Endothelial cell of umbilical vein (primary cell): ENCODE data around the gene CD38. TPM values are rescaled to one million over a fixed set of nuclear protein-coding genes. Genes with fewer than 3 reads are reported as not detected.

ENCODE experiments used
- BruUV-seq: library from RNA; stranded (reverse); fragments of 400-500 nt; replicated peaks from 2 replicates; lab custom pipeline; 2021; lab: Mats Ljungman, UMichigan
- CTCF ChIA-PET: fragments of 300-600, 350-600 bp; sonication (Branson Sonifier 250); formaldehyde crosslinking; loops from one replicate; lab custom pipeline; 2021; ENCODE audit warnings: antibody characterized with exemption, inconsistent platforms; lab: Charles Lee
- POLR2A ChIA-PET: fragments of 300-600, 350-600 bp; sonication (Branson Sonifier 250); formaldehyde crosslinking; loops from one replicate; lab custom pipeline; 2021; ENCODE audit warnings: antibody characterized with exemption, inconsistent platforms; lab: Charles Lee
- DNase-seq: peaks from one replicate; pipeline ENCODE4 v3.0.0-alpha.2; 2011; ENCODE audit warnings: low read depth, low spot score
- FAIRE-seq: peaks from 2 replicates; lab custom pipeline; 2011; peaks lifted over from hg19 to GRCh38; lab: Jason Lieb, UNC
- H2AFZ ChIP-seq: 2 replicates; pipeline ENCODE4 v1.6.0; 2012; ENCODE audit warnings: low read depth, low read length, control low read depth, inconsistent platforms
- H3K27ac ChIP-seq: 2 replicates; pipeline ENCODE4 v1.5.1; 2011; ENCODE audit warnings: low read depth, mild to moderate bottlenecking, control low read depth, low read length, moderate library complexity; ENCODE audit not compliant: insufficient read depth
- H3K27me3 ChIP-seq, 2 experiments: 2 replicates each; pipeline versions ENCODE4 v1.6.0 to v1.6.1; 2011; ENCODE audit warnings: low read length in 2 of 2, mixed read lengths in 1 of 2; ENCODE audit not compliant: control insufficient read depth in 2 of 2, insufficient read depth in 2 of 2
- H3K36me3 ChIP-seq, 2 experiments: 2 replicates in 1 of 2; 3 replicates in 1 of 2; pipeline ENCODE4 v1.5.1; 2011; ENCODE audit warnings: low read length in 2 of 2, mild to moderate bottlenecking in 1 of 2, moderate library complexity in 1 of 2; ENCODE audit not compliant: control insufficient read depth in 2 of 2, insufficient read depth in 2 of 2; ENCODE audit errors: extremely low read depth in 1 of 2
- H3K4me1 ChIP-seq: 3 replicates; pipeline ENCODE4 v1.5.1; 2011; ENCODE audit warnings: mild to moderate bottlenecking, low read length; ENCODE audit not compliant: control insufficient read depth, insufficient read depth; ENCODE audit errors: extremely low read depth
- H3K4me2 ChIP-seq: 2 replicates; pipeline ENCODE4 v1.6.1; 2011; ENCODE audit warnings: low read length, control low read depth, mixed read lengths; ENCODE audit not compliant: insufficient read depth
- H3K4me3 ChIP-seq, 3 experiments: fragments of 200-600 bp in 1 of 3; sonication (generic), shearing (Covaris generic) in 1 of 3; replicated peaks in 1 of 3; 2 replicates each; pipeline ENCODE4 v1.5.1; 2011 to 2016; ENCODE audit warnings: control low read depth in 3 of 3, low read length in 3 of 3, mild to moderate bottlenecking in 2 of 3, inconsistent platforms in 1 of 3, low read depth in 1 of 3, moderate library complexity in 1 of 3; ENCODE audit not compliant: insufficient read depth in 1 of 3
- H3K79me2 ChIP-seq: 2 replicates; pipeline ENCODE4 v1.6.0; 2012; ENCODE audit warnings: low read length, inconsistent platforms; ENCODE audit not compliant: control insufficient read depth, insufficient read depth
- H3K9ac ChIP-seq: replicated peaks from 2 replicates; pipeline ENCODE3; 2011; ENCODE audit warnings: low read length, control low read depth; ENCODE audit not compliant: insufficient read depth; ENCODE audit errors: extremely low read depth
- H3K9me1 ChIP-seq: replicated peaks from 3 replicates; pipeline ENCODE4 v1.6.0; 2011; ENCODE audit warnings: mild to moderate bottlenecking, low read length; ENCODE audit not compliant: control insufficient read depth, insufficient read depth; ENCODE audit errors: extremely low read depth
- H3K9me3 ChIP-seq: replicated peaks from 2 replicates; pipeline ENCODE4 v1.5.1; 2012; ENCODE audit warnings: low read length, inconsistent platforms; ENCODE audit not compliant: control insufficient read depth, insufficient read depth
- H4K20me1 ChIP-seq: replicated peaks from 2 replicates; pipeline ENCODE3; 2011; ENCODE audit warnings: mild to moderate bottlenecking, low read length; ENCODE audit not compliant: control insufficient read depth, insufficient read depth; ENCODE audit errors: extremely low read depth
- CTCF ChIP-seq, 2 donors: IDR thresholded peaks; 1 replicate in 1 of 2; 2 replicates in 1 of 2; pipeline ENCODE4 v1.5.1; 2011; ENCODE audit warnings: low read length in 2 of 2, mild to moderate bottlenecking in 2 of 2, moderate library complexity in 2 of 2, control low read depth in 1 of 2, inconsistent platforms in 1 of 2, low read depth in 1 of 2; ENCODE audit not compliant: insufficient read depth in 1 of 2; ENCODE audit errors: extremely low read depth in 1 of 2
- EZH2 ChIP-seq: IDR thresholded peaks from 2 replicates; pipeline ENCODE4 v1.6.1; 2012; ENCODE audit warnings: borderline replicate concordance, low read depth, mild to moderate bottlenecking, moderate library complexity, low read length, inconsistent platforms; ENCODE audit not compliant: severe bottlenecking
- FOS ChIP-seq: IDR thresholded peaks from 2 replicates; pipeline ENCODE4 v1.6.1; 2011; ENCODE audit warnings: mild to moderate bottlenecking, low read length, moderate library complexity, borderline replicate concordance; ENCODE audit not compliant: insufficient read depth
- GATA2 ChIP-seq: IDR thresholded peaks from 2 replicates; pipeline ENCODE4 v1.7.0; 2011; ENCODE audit warnings: low read depth, mild to moderate bottlenecking, moderate library complexity, mixed read lengths, low read length; ENCODE audit not compliant: insufficient read length, insufficient read depth
- JUN ChIP-seq: IDR thresholded peaks from 2 replicates; pipeline ENCODE4 v1.6.1; 2011; ENCODE audit warnings: borderline replicate concordance, low read depth; ENCODE audit not compliant: insufficient read length, insufficient read depth
- MAX ChIP-seq: IDR thresholded peaks from 2 replicates; pipeline ENCODE4 v1.6.1; 2011; ENCODE audit not compliant: insufficient read depth, insufficient read length
- MYC ChIP-seq: IDR thresholded peaks from one replicate; pipeline ENCODE4 v1.6.1; 2011; ENCODE audit warnings: mild to moderate bottlenecking, low read depth, low read length
- POLR2A ChIP-seq: IDR thresholded peaks from 2 replicates; pipeline ENCODE4 v1.6.1; 2012; ENCODE audit warnings: low read depth, mild to moderate bottlenecking, control low read depth, low read length
- POLR2AphosphoS5 ChIP-seq: IDR thresholded peaks from 2 replicates; pipeline ENCODE4 v1.6.1; 2012; ENCODE audit warnings: low read depth, mild to moderate bottlenecking, control low read depth, low read length, moderate library complexity; ENCODE audit not compliant: insufficient read depth
- dilution Hi-C: fragments of 300-500 bp; cut with MboI; formaldehyde crosslinking; loops from one replicate; pipeline ENCODE4 v1.15.0; 2019; ENCODE audit warnings: low sequenced_read_pairs; ENCODE audit not compliant: extremely low pct_ligation_motif_present
- intact Hi-C: fragments of 100-400 bp; cut with micrococcal nuclease; formaldehyde crosslinking; loops from one replicate; pipeline ENCODE4 v1.10.0; 2022
- polyA plus RNA-seq, 4 experiments: library from polyadenylated mRNA; depleted of rRNA in 3 of 4; stranded (reverse) in 3 of 4; unstranded in 1 of 4; fragments of >200 nt; gene quantifications; 2 replicates each; pipeline versions ENCODE4 v1.2.1 to v1.2.3, GENCODE V29; 2011 to 2012; ENCODE audit warnings: missing spikeins in 1 of 4
- total RNA-seq: library from RNA; stranded (reverse); gene quantifications from 2 replicates; pipeline ENCODE4 v1.2.3, GENCODE V29; 2021

The CD38 gene
- total and polyA plus RNA-seq, 2 donors (not counting 3 experiments of a cell fraction or from before 2014, with no cell fraction given): 0.11 to 0.31 TPM

GRCh38 chr4:15811703-15812337 lies 33.7 kb downstream of the CD38 start:
- TF ChIP-seq GATA2 (no peak), MYC (no peak), FOS (no peak), JUN (no peak), MAX (no peak), EZH2 (no peak), POLR2A (no peak), CTCF (IDR thresholded peaks at IDR 0.05; ENCODE audit: extremely low read depth in 1 of 2, insufficient read depth in 1 of 2, low read depth in 1 of 2, low read length in 2 of 2) (no peak), POLR2AphosphoS5 (no peak)
- Histone ChIP-seq H3K79me2 (no peaks in the 10 kb centered on the region), H3K4me2 (no peak overlapping the region), H3K4me1 (peaks cover 4% of the 10 kb centered on the region), H3K36me3 (no peaks in the 10 kb centered on the region), H3K27me3 (peaks cover 0 to 13% of the 10 kb centered on the region in 2 experiments), H3K9me3 (no peaks in the 10 kb centered on the region), H3K9ac (no peak overlapping the region), H3K4me3 (no peak overlapping the region), H4K20me1 (no peaks in the 10 kb centered on the region), H3K9me1 (no peaks in the 10 kb centered on the region), H2AFZ (no peak overlapping the region), H3K27ac (no peak overlapping the region)
- ChIA-PET CTCF (interaction anchor here (1.1 to 1.3 kb wide), 2 partner anchors 71 to 144 kb away, joined by 3 to 6 read pairs; no protein-coding TSS in a partner anchor), POLR2A (no interaction called here)
- FAIRE-seq (no peak), DNase-seq (no peak)
- BruUV-seq: no TSS peak
- intact Hi-C loops (no loop called here), dilution Hi-C loops (no loop called here)
